ENCODE results near the gene NACC1.

The NACC1 gene

GRCh38 chr19:13104848-13105711, 13.0 kb upstream of the NACC1 start:
- ChIA-PET CTCF (interaction anchor here (1.0 to 2.2 kb wide), 5 partner anchors 11 to 157 kb away, joined by 3 to 9 read pairs (median 6); no protein-coding TSS in a partner anchor), POLR2A (interaction anchor here (0.7 to 1.5 kb wide), 3 partner anchors 13 to 48 kb away, joined by 3 to 5 read pairs (median 3); partner anchors contain the start of gene NACC1)
- Histone ChIP-seq H3K27ac (ENCODE audit: extremely low read depth, low read depth, low read length) (no peak overlapping the region), H3K36me3 (ENCODE audit: control insufficient read depth in 2 of 2, insufficient read depth in 1 of 2, low read length in 2 of 2) (peaks cover 0 to 40% of the 10 kb centered on the region in 2 experiments; a peak in 2 of 3 replicates), H3K4me1 (ENCODE audit: control insufficient read depth, insufficient read depth, low read length) (no peaks in the 10 kb centered on the region), H3K9me3 (ENCODE audit: control insufficient read depth, insufficient read depth, low read depth, low read length) (no peaks in the 10 kb centered on the region), H3K4me3 (ENCODE audit: low read depth, low read length) (no peak overlapping the region)
- no peak for TF ChIP-seq BCL6B (tag by site-specific recombination; IDR thresholded peaks at IDR 0.05)
- TF ChIP-seq ZNF747 (tag by site-specific recombination; IDR thresholded peaks at IDR 0.05) = no peak
- TF ChIP-seq KLF9 (tag by site-specific recombination; IDR thresholded peaks at IDR 0.05; ENCODE audit: low read depth) = no peak
- TF ChIP-seq ZNF521 (tag by site-specific recombination; IDR thresholded peaks at IDR 0.05) = no peak
- TF ChIP-seq PRDM4 (tag by site-specific recombination; IDR thresholded peaks at IDR 0.05) = no peak
- TF ChIP-seq ZBTB17 (tag by site-specific recombination; IDR thresholded peaks at IDR 0.05) = no peak
- TF ChIP-seq ZNF24 (tag by site-specific recombination; IDR thresholded peaks at IDR 0.05) = no peak
- no peak for TF ChIP-seq TRIM28 (IDR thresholded peaks at IDR 0.05; ENCODE audit: borderline replicate concordance, low read length)
- TF ChIP-seq KLF1 (tag by site-specific recombination; IDR thresholded peaks at IDR 0.05) = no peak
- no peak for TF ChIP-seq PRDM2 (tag by site-specific recombination; IDR thresholded peaks at IDR 0.05; ENCODE audit: borderline replicate concordance)
- TF ChIP-seq ZNF843 (tag by site-specific recombination; IDR thresholded peaks at IDR 0.05) = no peak
- no peak for TF ChIP-seq GLIS2 (tag by site-specific recombination; IDR thresholded peaks at IDR 0.05)
- TF ChIP-seq ZIC2 (tag by site-specific recombination; IDR thresholded peaks at IDR 0.05) = no peak
- TF ChIP-seq RBAK (tag by site-specific recombination; IDR thresholded peaks at IDR 0.05) = no peak
- TF ChIP-seq ZNF664 (tag by site-specific recombination; IDR thresholded peaks at IDR 0.05) = no peak
- no peak for TF ChIP-seq ZNF776 (tag by site-specific recombination; IDR thresholded peaks at IDR 0.05; ENCODE audit: borderline replicate concordance)
- no peak for TF ChIP-seq TCF7L2 (IDR thresholded peaks at IDR 0.05; ENCODE audit: borderline replicate concordance, low read depth, low read length)
- TF ChIP-seq ZNF660 (tag by site-specific recombination; IDR thresholded peaks at IDR 0.05) = no peak
- no peak for TF ChIP-seq ZNF585B (tag by site-specific recombination; IDR thresholded peaks at IDR 0.05)
- no peak for TF ChIP-seq ZNF10 (tag by site-specific recombination; IDR thresholded peaks at IDR 0.05)
